ENCODE results near the gene ARL13B.

DNA sequence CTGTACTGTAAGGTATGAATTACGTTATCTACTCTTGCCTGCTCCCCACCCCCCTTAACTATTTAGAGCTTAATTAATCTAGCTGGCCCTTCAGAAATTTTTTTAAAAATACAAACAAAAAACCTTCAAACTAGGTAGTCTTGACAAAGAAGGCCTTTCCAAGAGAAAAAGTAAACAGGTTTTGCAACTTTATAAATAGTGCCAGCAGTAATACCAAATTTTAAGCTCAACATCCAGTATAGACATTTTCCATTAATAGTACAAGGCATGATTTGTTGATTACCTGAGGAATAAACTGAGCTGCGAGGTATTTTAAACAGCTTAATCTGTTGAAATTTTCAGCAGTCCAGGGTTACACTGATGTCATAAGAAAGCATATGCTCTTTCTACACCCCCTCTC, 28.3 kb downstream of the ARL13B start:
- TF ChIP-seq, protein P1, sequence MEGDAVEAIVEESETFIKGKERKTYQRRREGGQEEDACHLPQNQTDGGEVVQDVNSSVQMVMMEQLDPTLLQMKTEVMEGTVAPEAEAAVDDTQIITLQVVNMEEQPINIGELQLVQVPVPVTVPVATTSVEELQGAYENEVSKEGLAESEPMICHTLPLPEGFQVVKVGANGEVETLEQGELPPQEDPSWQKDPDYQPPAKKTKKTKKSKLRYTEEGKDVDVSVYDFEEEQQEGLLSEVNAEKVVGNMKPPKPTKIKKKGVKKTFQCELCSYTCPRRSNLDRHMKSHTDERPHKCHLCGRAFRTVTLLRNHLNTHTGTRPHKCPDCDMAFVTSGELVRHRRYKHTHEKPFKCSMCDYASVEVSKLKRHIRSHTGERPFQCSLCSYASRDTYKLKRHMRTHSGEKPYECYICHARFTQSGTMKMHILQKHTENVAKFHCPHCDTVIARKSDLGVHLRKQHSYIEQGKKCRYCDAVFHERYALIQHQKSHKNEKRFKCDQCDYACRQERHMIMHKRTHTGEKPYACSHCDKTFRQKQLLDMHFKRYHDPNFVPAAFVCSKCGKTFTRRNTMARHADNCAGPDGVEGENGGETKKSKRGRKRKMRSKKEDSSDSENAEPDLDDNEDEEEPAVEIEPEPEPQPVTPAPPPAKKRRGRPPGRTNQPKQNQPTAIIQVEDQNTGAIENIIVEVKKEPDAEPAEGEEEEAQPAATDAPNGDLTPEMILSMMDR (IDR thresholded peaks at IDR 0.05) = no peak
- TF ChIP-seq POLR2AphosphoS5 (IDR thresholded peaks at IDR 0.05) (no peak), POLR2A (IDR thresholded peaks at IDR 0.05) (no peak)
